A549 (cell line): Measurements from ENCODE around the gene GPS2. TPM values are rescaled to one million over a fixed set of nuclear protein-coding genes. Genes with fewer than 3 reads are reported as not detected.

Experiments used
- ATAC-seq, 2 experiments: fragments of 200-7000 bp in 1 of 2; fragments of >200 bp in 1 of 2; cut with Nextera tagmentation in 1 of 2; cut with Tn5 transposase in 1 of 2; 3 replicates each; pipeline versions ENCODE4 v1.8.0 to v1.9.1; 2018 to 2020; ENCODE audit warnings: mild to moderate bottlenecking in 1 of 2, moderate library complexity in 1 of 2
- CTCF ChIA-PET: fragments of 300-600 bp; sonication (Branson Sonifier 250); formaldehyde crosslinking; extraction: SDS; loops from one replicate; lab custom pipeline; 2021; ENCODE audit warnings: antibody characterized with exemption, inconsistent platforms; lab: Yijun Ruan, JAX
- POLR2A ChIA-PET: fragments of 350-600 bp; formaldehyde crosslinking; extraction: SDS; loops from one replicate; lab custom pipeline; 2021; ENCODE audit warnings: antibody characterized with exemption, inconsistent platforms; lab: Yijun Ruan, JAX
- DNase-seq, 2 experiments: peaks; one replicate each; pipeline versions ENCODE4 v3.0.0 to v3.0.0-alpha.2; 2011 to 2016; ENCODE audit warnings: low read depth in 1 of 2, low spot score in 1 of 2
- FAIRE-seq: peaks from 2 replicates; lab custom pipeline; 2011; peaks lifted over from hg19 to GRCh38; lab: Jason Lieb, UNC
- H3K27ac ChIP-seq, 2 experiments: fragments of >200 bp; sonication (Bioruptor Twin); formaldehyde crosslinking; 3 replicates each; pipeline ENCODE4 v1.5.1; 2016 to 2017
- H3K4me1 ChIP-seq: fragments of >200 bp; sonication (Bioruptor Twin); formaldehyde crosslinking; 3 replicates; pipeline ENCODE4 v1.6.1; 2016
- H3K4me2 ChIP-seq: fragments of >200 bp; sonication (Bioruptor Twin); formaldehyde crosslinking; 3 replicates; pipeline ENCODE4 v1.6.1; 2016
- H3K4me3 ChIP-seq: fragments of >200 bp; sonication (Bioruptor Twin); formaldehyde crosslinking; 3 replicates; pipeline ENCODE4 v1.5.1; 2016
- H3K9me3 ChIP-seq: fragments of >200 bp; sonication (Bioruptor Twin); formaldehyde crosslinking; 3 replicates; pipeline ENCODE4 v1.6.1; 2016
- CHD2 ChIP-seq: fragments of 150-350 bp; IDR thresholded peaks from 2 replicates; pipeline ENCODE4 v1.6.1; 2014; ENCODE audit warnings: low read length; ENCODE audit not compliant: partially characterized antibody
- JUNB ChIP-seq: fragments of >200 bp; sonication (Bioruptor Twin); formaldehyde crosslinking; IDR thresholded peaks from 2 replicates; pipeline ENCODE4 v1.6.1; 2016
- KDM1A ChIP-seq: fragments of 200-600 bp; sonication (generic); IDR thresholded peaks from 2 replicates; pipeline ENCODE4 v1.6.1; 2016; ENCODE audit warnings: low read depth, mild to moderate bottlenecking
- KDM5A ChIP-seq: fragments of 200-600 bp; sonication (generic); IDR thresholded peaks from 2 replicates; pipeline ENCODE4 v1.6.1; 2016; ENCODE audit warnings: antibody characterized with exemption, mild to moderate bottlenecking
- MAZ ChIP-seq: fragments of 150-350 bp; IDR thresholded peaks from 2 replicates; pipeline ENCODE4 v1.6.1; 2014; ENCODE audit warnings: antibody characterized with exemption, low read depth, low read length, borderline replicate concordance
- MYC ChIP-seq: IDR thresholded peaks from 2 replicates; pipeline ENCODE4 v1.6.1; 2012; ENCODE audit warnings: mild to moderate bottlenecking, inconsistent platforms, low read length, improper control_type of control experiment, borderline replicate concordance
- PHF8 ChIP-seq: fragments of 200-600 bp; sonication (generic); IDR thresholded peaks from 2 replicates; pipeline ENCODE4 v1.6.1; 2016; ENCODE audit warnings: low read depth, mild to moderate bottlenecking, antibody characterized with exemption, moderate library complexity, borderline replicate concordance
- POLR2A ChIP-seq: IDR thresholded peaks from 2 replicates; pipeline ENCODE4 v1.6.1; 2012; ENCODE audit warnings: mild to moderate bottlenecking, low read length
- POLR2AphosphoS2 ChIP-seq: conservative IDR thresholded peaks from 2 replicates; pipeline ENCODE4 v1.6.1; 2012; ENCODE audit warnings: low read length, improper control_type of control experiment, inconsistent platforms
- RAD21 ChIP-seq, 2 experiments: fragments of >200 bp in 1 of 2; sonication (Bioruptor Twin) in 1 of 2; formaldehyde crosslinking in 1 of 2; IDR thresholded peaks in 1 of 2; conservative IDR thresholded peaks in 1 of 2; 2 replicates in 1 of 2; 3 replicates in 1 of 2; pipeline ENCODE4 v1.6.1; 2012 to 2018; ENCODE audit warnings: inconsistent platforms in 1 of 2
- RARB ChIP-seq: fragments of 250-450 bp; sonication (Bioruptor Pico); IDR thresholded peaks from 2 replicates; pipeline ENCODE4 v1.8.0; 2021; ENCODE audit warnings: mild to moderate bottlenecking, moderate library complexity
- RCOR1 ChIP-seq: fragments of 150-350 bp; IDR thresholded peaks from 2 replicates; pipeline ENCODE4 v1.6.1; 2014; ENCODE audit warnings: antibody characterized with exemption, low read length, low read depth
- SMC3 ChIP-seq: fragments of >200 bp; sonication (Bioruptor Twin); formaldehyde crosslinking; IDR thresholded peaks from 3 replicates; pipeline ENCODE4 v1.6.1; 2018; ENCODE audit warnings: inconsistent platforms
- SREBF2 ChIP-seq: fragments of 450-650 bp; IDR thresholded peaks from 2 replicates; pipeline ENCODE4 v1.6.1; 2014; ENCODE audit warnings: mild to moderate bottlenecking, moderate library complexity
- WGBS: methylation state at CpG from one replicate; pipeline ENCODE4 v1.1.6; 2017; ENCODE audit errors: missing lambda C conversion rate; 5-methylcytosine and 5-hydroxymethylcytosine counted together
- polyA plus RNA-seq, 4 experiments: library from polyadenylated mRNA; depleted of rRNA in 3 of 4; stranded (reverse); fragments of >200 nt; fragmentation: RNase III in 1 of 4; extraction: RNeasy Plus Mini Kit Qiagen cat#74134 plus additional on column Dnase treatment in 1 of 4; gene quantifications; 2 replicates in 3 of 4; 3 replicates in 1 of 4; pipeline ENCODE4 v1.2.3, GENCODE V29; 2011 to 2017
- TF ChIP-seq, protein P1 (sequence below): IDR thresholded peaks from 2 replicates; pipeline ENCODE4 v1.6.1; 2012
- TF ChIP-seq, protein P2 (sequence below): fragments of >200 bp; sonication (Bioruptor Twin); formaldehyde crosslinking; IDR thresholded peaks from 2 replicates; pipeline ENCODE4 v1.6.1; 2016
- TF ChIP-seq, protein P3 (sequence below): fragments of >200 bp; sonication (Bioruptor Twin); formaldehyde crosslinking; IDR thresholded peaks from 3 replicates; pipeline ENCODE4 v1.6.1; 2016
- TF ChIP-seq, protein P4 (sequence below): IDR thresholded peaks from 2 replicates; pipeline ENCODE4 v1.6.1; 2012
- TF ChIP-seq, protein P5 (sequence below): fragments of >200 bp; sonication (Bioruptor Twin); formaldehyde crosslinking; IDR thresholded peaks from 3 replicates; pipeline ENCODE4 v1.5.1; 2016
- TF ChIP-seq, protein P6 (sequence below): fragments of 450-650 bp; IDR thresholded peaks from 2 replicates; pipeline ENCODE4 v1.6.1; 2014; ENCODE audit warnings: antibody characterized with exemption

GPS2 gene
- polyA plus RNA-seq, 2 of the 4 experiments (the other 2 are of a cell fraction): 61.7 to 158 TPM

DNA sequence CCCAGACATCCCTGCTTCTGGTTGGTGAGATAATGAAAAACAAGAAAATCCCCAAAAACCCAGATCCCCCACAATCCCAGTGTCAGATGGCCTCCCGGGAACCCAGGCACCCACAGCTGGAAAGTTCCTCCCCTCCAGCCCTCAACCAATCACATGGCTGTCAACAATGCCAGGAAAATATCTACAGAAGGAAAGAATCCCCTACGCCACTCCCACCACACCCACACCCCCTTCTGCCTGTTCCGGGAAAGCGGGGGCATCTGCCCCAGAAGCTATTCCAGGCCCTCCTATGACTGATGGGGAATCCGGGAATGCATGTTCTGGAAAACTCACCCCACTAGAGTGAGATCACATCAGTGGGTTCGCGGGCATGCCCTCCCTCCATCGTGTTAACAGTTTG, 41.6 kb upstream of the GPS2 start:
- no peak for TF ChIP-seq POLR2A
- no peak for TF ChIP-seq KDM5A
- TF ChIP-seq, protein P1, sequence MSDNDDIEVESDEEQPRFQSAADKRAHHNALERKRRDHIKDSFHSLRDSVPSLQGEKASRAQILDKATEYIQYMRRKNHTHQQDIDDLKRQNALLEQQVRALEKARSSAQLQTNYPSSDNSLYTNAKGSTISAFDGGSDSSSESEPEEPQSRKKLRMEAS: no peak
- no peak for TF ChIP-seq RAD21 (conservative IDR thresholded peaks at IDR 0.05 in 1 of 2, IDR thresholded peaks at IDR 0.05 in 1 of 2)
- no peak for TF ChIP-seq RCOR1
- TF ChIP-seq, protein P2, sequence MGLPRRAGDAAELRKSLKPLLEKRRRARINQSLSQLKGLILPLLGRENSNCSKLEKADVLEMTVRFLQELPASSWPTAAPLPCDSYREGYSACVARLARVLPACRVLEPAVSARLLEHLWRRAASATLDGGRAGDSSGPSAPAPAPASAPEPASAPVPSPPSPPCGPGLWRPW: no peak
- no peak for TF ChIP-seq RARB (CRISPR knock-in tag)
- TF ChIP-seq, protein P3, sequence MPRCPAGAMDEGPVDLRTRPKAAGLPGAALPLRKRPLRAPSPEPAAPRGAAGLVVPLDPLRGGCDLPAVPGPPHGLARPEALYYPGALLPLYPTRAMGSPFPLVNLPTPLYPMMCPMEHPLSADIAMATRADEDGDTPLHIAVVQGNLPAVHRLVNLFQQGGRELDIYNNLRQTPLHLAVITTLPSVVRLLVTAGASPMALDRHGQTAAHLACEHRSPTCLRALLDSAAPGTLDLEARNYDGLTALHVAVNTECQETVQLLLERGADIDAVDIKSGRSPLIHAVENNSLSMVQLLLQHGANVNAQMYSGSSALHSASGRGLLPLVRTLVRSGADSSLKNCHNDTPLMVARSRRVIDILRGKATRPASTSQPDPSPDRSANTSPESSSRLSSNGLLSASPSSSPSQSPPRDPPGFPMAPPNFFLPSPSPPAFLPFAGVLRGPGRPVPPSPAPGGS: no peak
- TF ChIP-seq, protein P4, sequence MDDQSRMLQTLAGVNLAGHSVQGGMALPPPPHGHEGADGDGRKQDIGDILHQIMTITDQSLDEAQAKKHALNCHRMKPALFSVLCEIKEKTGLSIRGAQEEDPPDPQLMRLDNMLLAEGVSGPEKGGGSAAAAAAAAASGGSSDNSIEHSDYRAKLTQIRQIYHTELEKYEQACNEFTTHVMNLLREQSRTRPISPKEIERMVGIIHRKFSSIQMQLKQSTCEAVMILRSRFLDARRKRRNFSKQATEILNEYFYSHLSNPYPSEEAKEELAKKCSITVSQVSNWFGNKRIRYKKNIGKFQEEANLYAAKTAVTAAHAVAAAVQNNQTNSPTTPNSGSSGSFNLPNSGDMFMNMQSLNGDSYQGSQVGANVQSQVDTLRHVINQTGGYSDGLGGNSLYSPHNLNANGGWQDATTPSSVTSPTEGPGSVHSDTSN: no peak
- no peak for TF ChIP-seq CHD2
- 78% methylated on average over 8 of the region's 8 CpGs for WGBS
- Histone ChIP-seq H3K4me2 (no peak overlapping the region), H3K4me1 (peaks cover 37% of the 10 kb centered on the region), H3K27ac (no peak overlapping the region), H3K4me3 (no peak overlapping the region), H3K9me3 (no peaks in the 10 kb centered on the region)
- CTCF ChIA-PET: interaction anchor here (0.6 to 6.6 kb wide), 43 partner anchors 12 to 331 kb away, joined by 3 to 232 read pairs (median 9); partner anchors contain the start of genes ACAP1, FGF11, MPDU1 and NEURL4
- POLR2A ChIA-PET: interaction anchor here (1.0 to 1.1 kb wide), 3 partner anchors 38 to 204 kb away, joined by 3 read pairs; partner anchors contain the start of genes PLSCR3 and ZBTB4
- ATAC-seq (no peak), FAIRE-seq (no peak), DNase-seq (no peak)

DNA sequence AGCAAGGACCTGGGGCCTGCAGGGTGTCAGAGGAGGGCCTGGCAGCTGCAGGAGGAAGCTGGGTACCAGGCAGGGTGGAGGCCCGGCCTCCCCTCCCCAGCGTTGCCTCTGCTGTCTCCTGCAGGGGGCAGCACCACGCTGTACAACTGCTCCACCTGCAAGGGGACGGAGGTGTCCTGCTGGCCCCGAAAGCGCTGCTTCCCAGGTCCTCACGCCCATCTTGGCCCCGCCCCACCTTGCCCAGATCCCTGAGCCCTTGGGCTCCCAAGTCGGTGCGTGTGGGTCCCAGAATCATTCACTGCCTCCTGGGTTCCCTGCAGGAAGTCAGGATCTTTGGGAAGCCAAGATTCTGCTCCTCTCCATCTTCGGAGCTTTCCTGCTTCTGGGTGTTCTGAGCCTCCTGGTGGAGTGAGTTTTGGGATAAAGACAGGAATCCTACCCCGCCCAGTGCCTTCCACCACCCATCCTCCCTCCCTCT, 41.0 kb upstream of the GPS2 start:
- 13% methylated on average over 12 of the region's 12 CpGs for WGBS
- FAIRE-seq: no peak
- POLR2A ChIA-PET: interaction anchor here (0.6 to 3.9 kb wide), 8 partner anchors 38 to 205 kb away, joined by 3 to 25 read pairs (median 4); partner anchors contain the start of genes PLSCR3, TMEM102, TMEM256 and ZBTB4

More for the DNA sequence above, 41.0 kb upstream of the GPS2 start:
- ATAC-seq: peak; percentile 52 to 73
- Histone ChIP-seq H3K4me3 (no peak overlapping the region), H3K27ac (peak overlapping the region in 1 of 2 experiments; percentile 25; a peak in 2 of 6 replicates), H3K4me2 (peak overlapping the region; percentile 48), H3K9me3 (no peaks in the 10 kb centered on the region), H3K4me1 (peaks cover 37% of the 10 kb centered on the region)
- peak; percentile 89 to 92 for DNase-seq
- CTCF ChIA-PET: interaction anchor here (0.6 to 6.6 kb wide), 70 partner anchors 11 to 332 kb away, joined by 3 to 232 read pairs (median 6); partner anchors contain the start of genes ACAP1, FGF11, GPS2 and MPDU1
- TF ChIP-seq, protein P4: 0 out of 2 replicates have a peak, but pooled peaks have one; percentile 15
- TF ChIP-seq, protein P5, sequence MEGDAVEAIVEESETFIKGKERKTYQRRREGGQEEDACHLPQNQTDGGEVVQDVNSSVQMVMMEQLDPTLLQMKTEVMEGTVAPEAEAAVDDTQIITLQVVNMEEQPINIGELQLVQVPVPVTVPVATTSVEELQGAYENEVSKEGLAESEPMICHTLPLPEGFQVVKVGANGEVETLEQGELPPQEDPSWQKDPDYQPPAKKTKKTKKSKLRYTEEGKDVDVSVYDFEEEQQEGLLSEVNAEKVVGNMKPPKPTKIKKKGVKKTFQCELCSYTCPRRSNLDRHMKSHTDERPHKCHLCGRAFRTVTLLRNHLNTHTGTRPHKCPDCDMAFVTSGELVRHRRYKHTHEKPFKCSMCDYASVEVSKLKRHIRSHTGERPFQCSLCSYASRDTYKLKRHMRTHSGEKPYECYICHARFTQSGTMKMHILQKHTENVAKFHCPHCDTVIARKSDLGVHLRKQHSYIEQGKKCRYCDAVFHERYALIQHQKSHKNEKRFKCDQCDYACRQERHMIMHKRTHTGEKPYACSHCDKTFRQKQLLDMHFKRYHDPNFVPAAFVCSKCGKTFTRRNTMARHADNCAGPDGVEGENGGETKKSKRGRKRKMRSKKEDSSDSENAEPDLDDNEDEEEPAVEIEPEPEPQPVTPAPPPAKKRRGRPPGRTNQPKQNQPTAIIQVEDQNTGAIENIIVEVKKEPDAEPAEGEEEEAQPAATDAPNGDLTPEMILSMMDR: peak; percentile 96
- TF ChIP-seq SREBF2 (no peak), MAZ (peak; percentile 66; the same call in 1 of the 2 replicates), SMC3 (peak; percentile 89), RARB (CRISPR knock-in tag) (no peak), JUNB (no peak), MYC (no peak), PHF8 (no peak), POLR2AphosphoS2 (no peak), CHD2 (no peak), KDM1A (no peak), RAD21 (conservative IDR thresholded peaks at IDR 0.05 in 1 of 2, IDR thresholded peaks at IDR 0.05 in 1 of 2) (peak; percentile 95 to 96)
- TF ChIP-seq, protein P1: peak; percentile 58; the same call in 1 of the 2 replicates
- TF ChIP-seq, protein P6, sequence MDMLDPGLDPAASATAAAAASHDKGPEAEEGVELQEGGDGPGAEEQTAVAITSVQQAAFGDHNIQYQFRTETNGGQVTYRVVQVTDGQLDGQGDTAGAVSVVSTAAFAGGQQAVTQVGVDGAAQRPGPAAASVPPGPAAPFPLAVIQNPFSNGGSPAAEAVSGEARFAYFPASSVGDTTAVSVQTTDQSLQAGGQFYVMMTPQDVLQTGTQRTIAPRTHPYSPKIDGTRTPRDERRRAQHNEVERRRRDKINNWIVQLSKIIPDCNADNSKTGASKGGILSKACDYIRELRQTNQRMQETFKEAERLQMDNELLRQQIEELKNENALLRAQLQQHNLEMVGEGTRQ: no peak
